ENCODE data around the gene CLEC7A. TPM values are rescaled to one million over a fixed set of nuclear protein-coding genes. Genes with fewer than 3 reads are reported as not detected.

Gene CLEC7A
- total RNA-seq, 4 donors from 2014 or later: 10.3 to 36.1 (median 19.2) TPM

- H3K27me3 ChIP-seq: no peaks in the 10 kb centered on the region
- TF ChIP-seq CTCF (IDR thresholded peaks at IDR 0.05) (no peak), POLR2A (IDR thresholded peaks at IDR 0.05) (no peak)
- DNase-seq: no peak
- 0% methylated on average over 1 of the region's 1 CpG for WGBS, 2 donors
- no peaks in the 10 kb centered on the region for H3K4me1 ChIP-seq
- no peaks in the 10 kb centered on the region for H3K36me3 ChIP-seq
- intact Hi-C loops (cut with DNase I): no loop called here
- no peaks in the 10 kb centered on the region for H3K9me3 ChIP-seq
- no peak overlapping the region for H3K27ac ChIP-seq
- no peak overlapping the region for H3K4me3 ChIP-seq
These were observed 13.1 kb upstream of the CLEC7A start for GRCh38 chr12:10142976-10143589.

GRCh38 chr12:10140001-10140400, 10.0 kb upstream of the CLEC7A start:
- Histone ChIP-seq H3K4me3 (no peak overlapping the region), H3K4me1 (peaks cover 0 to 9% (median 0%) of the 10 kb centered on the region in 3 donors), H3K36me3 (no peaks in the 10 kb centered on the region), H3K27me3 (no peaks in the 10 kb centered on the region), H3K9me3 (no peaks in the 10 kb centered on the region), H3K27ac (no peak overlapping the region)
- no peak for DNase-seq
- intact Hi-C loops (cut with DNase I): no loop called here
- TF ChIP-seq POLR2A (IDR thresholded peaks at IDR 0.05): no peak
- TF ChIP-seq CTCF (IDR thresholded peaks at IDR 0.05): peak in 5 of 6 experiments; percentile 35 to 79 (median 66)
- WGBS, 2 donors: 9 to 10% methylated on average over 2 of the region's 2 CpGs

- intact Hi-C loops (cut with DNase I): loop anchor here (5.0 kb wide), 1 partner anchor 104 kb away; the partner anchor contains the start of gene CLEC9A
- Histone ChIP-seq H3K36me3 (no peaks in the 10 kb centered on the region), H3K4me3 (no peak overlapping the region), H3K9me3 (no peaks in the 10 kb centered on the region), H3K27me3 (no peaks in the 10 kb centered on the region), H3K4me1 (peaks cover 0 to 23% (median 0%) of the 10 kb centered on the region in 3 donors), H3K27ac (no peak overlapping the region)
- WGBS, 2 donors: 57 to 66% methylated on average over 12 to 13 of the region's 13 CpGs
- no peak for DNase-seq
- TF ChIP-seq CTCF (IDR thresholded peaks at IDR 0.05): no peak
- TF ChIP-seq POLR2A (IDR thresholded peaks at IDR 0.05): no peak
These were observed 6.7 kb upstream of the CLEC7A start for GRCh38 chr12:10136637-10137205.

GRCh38 chr12:10135126-10135525, 5.1 kb upstream of the CLEC7A start:
- WGBS, 2 donors: 37 to 70% methylated on average over 4 of the region's 4 CpGs
- DNase-seq: no peak
- intact Hi-C loops (cut with DNase I): loop anchor here (5.0 kb wide), 1 partner anchor 103 kb away; the partner anchor contains the start of gene CLEC9A

More at GRCh38 chr12:10135126-10135525, 5.1 kb upstream of the CLEC7A start:
- no peak overlapping the region for H3K4me3 ChIP-seq
- TF ChIP-seq CTCF (IDR thresholded peaks at IDR 0.05) (no peak), POLR2A (IDR thresholded peaks at IDR 0.05) (no peak)
- peaks cover 0 to 39% (median 12%) of the 10 kb centered on the region in 3 donors for H3K4me1 ChIP-seq
- no peaks in the 10 kb centered on the region for H3K27me3 ChIP-seq
- no peak overlapping the region for H3K27ac ChIP-seq
- no peaks in the 10 kb centered on the region for H3K36me3 ChIP-seq
- no peaks in the 10 kb centered on the region for H3K9me3 ChIP-seq

All from esophagus squamous epithelium (tissue), 5 donors.